ENCODE measurements around the gene CENPL. TPM values are rescaled to one million over a fixed set of nuclear protein-coding genes. Genes with fewer than 3 reads are reported as not detected.

Gene CENPL
- total and polyA plus RNA-seq, 9 of the 15 experiments (the other 6 are each of a cell fraction or from before 2014, with no cell fraction given): 33.0 to 52.7 (median 39.7) TPM

GRCh38 chr1:173824315-173825081, at the start of gene CENPL, which contains the start of gene DARS2 (continued):
- TF ChIP-seq SP2 (IDR thresholded peaks at IDR 0.05; ENCODE audit: extremely low read depth, low read depth, low read length, poor library complexity, severe bottlenecking) (no peak), MEF2D (tag; conservative IDR thresholded peaks at IDR 0.05; ENCODE audit: low read depth) (no peak), RB1 (IDR thresholded peaks at IDR 0.05; ENCODE audit: low read depth) (peak; percentile 14), ZNF639 (CRISPR knock-in tag; conservative IDR thresholded peaks at IDR 0.05 in 1 of 2, IDR thresholded peaks at IDR 0.05 in 1 of 2) (no peak; a peak in 1 of 4 replicates), GABPB1 (CRISPR knock-in tag; IDR thresholded peaks at IDR 0.05) (peak; percentile 90), E2F8 (IDR thresholded peaks at IDR 0.05; ENCODE audit: low read depth, partially characterized antibody) (peak; percentile 98), TAL1 (IDR thresholded peaks at IDR 0.05) (peak; percentile 27; the same call in 1 of the 2 replicates), PHF8 (IDR thresholded peaks at IDR 0.05; ENCODE audit: borderline replicate concordance, low read length) (peak; percentile 94), DPF2 (IDR thresholded peaks at IDR 0.05) (peak; percentile 71), SAFB (IDR thresholded peaks at IDR 0.05; ENCODE audit: borderline replicate concordance, low read depth, low read length) (no peak), IFI16 (CRISPR knock-in tag; IDR thresholded peaks at IDR 0.05) (no peak), MBD2 (IDR thresholded peaks at IDR 0.05; ENCODE audit: borderline replicate concordance, low read depth) (peak; percentile 73), TFAP4 (CRISPR knock-in tag; IDR thresholded peaks at IDR 0.05; ENCODE audit: borderline replicate concordance) (peak; percentile 90), CHD4 (IDR thresholded peaks at IDR 0.05; ENCODE audit: insufficient read depth, insufficient replicate concordance, low read depth, low read length, poor library complexity, severe bottlenecking) (no peak), CLOCK (CRISPR knock-in tag; IDR thresholded peaks at IDR 0.05; ENCODE audit: borderline replicate concordance) (no peak), ILF3 (IDR thresholded peaks at IDR 0.05; ENCODE audit: borderline replicate concordance) (no peak), MTA3 (IDR thresholded peaks at IDR 0.05; ENCODE audit: borderline replicate concordance) (peak; percentile 75)
